Measurements from ENCODE around the gene TC2N.

GRCh38 chr14:91902336-91902735 is 35.0 kb upstream of the TC2N start:
- TF ChIP-seq, protein P1, sequence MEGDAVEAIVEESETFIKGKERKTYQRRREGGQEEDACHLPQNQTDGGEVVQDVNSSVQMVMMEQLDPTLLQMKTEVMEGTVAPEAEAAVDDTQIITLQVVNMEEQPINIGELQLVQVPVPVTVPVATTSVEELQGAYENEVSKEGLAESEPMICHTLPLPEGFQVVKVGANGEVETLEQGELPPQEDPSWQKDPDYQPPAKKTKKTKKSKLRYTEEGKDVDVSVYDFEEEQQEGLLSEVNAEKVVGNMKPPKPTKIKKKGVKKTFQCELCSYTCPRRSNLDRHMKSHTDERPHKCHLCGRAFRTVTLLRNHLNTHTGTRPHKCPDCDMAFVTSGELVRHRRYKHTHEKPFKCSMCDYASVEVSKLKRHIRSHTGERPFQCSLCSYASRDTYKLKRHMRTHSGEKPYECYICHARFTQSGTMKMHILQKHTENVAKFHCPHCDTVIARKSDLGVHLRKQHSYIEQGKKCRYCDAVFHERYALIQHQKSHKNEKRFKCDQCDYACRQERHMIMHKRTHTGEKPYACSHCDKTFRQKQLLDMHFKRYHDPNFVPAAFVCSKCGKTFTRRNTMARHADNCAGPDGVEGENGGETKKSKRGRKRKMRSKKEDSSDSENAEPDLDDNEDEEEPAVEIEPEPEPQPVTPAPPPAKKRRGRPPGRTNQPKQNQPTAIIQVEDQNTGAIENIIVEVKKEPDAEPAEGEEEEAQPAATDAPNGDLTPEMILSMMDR (conservative IDR thresholded peaks at IDR 0.05; ENCODE audit: low read depth in 2 of 2), result no peak
- TF ChIP-seq JUNB (IDR thresholded peaks at IDR 0.05; ENCODE audit: unreplicated experiment) (no peak), EZH2phosphoT487 (IDR thresholded peaks at IDR 0.05; ENCODE audit: unreplicated experiment) (no peak), ZNF331 (CRISPR knock-in tag; IDR thresholded peaks at IDR 0.05; ENCODE audit: low read depth) (no peak), REST (IDR thresholded peaks at IDR 0.05; ENCODE audit: unreplicated experiment) (no peak), EZH2 (IDR thresholded peaks at IDR 0.05; ENCODE audit: low read depth, unreplicated experiment) (no peak), NANOG (IDR thresholded peaks at IDR 0.05; ENCODE audit: borderline replicate concordance) (no peak)
- TF ChIP-seq, protein P2, sequence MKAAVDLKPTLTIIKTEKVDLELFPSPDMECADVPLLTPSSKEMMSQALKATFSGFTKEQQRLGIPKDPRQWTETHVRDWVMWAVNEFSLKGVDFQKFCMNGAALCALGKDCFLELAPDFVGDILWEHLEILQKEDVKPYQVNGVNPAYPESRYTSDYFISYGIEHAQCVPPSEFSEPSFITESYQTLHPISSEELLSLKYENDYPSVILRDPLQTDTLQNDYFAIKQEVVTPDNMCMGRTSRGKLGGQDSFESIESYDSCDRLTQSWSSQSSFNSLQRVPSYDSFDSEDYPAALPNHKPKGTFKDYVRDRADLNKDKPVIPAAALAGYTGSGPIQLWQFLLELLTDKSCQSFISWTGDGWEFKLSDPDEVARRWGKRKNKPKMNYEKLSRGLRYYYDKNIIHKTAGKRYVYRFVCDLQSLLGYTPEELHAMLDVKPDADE (IDR thresholded peaks at IDR 0.05), result no peak

Data from GM23338 (cell line).